Stimulated activated CD4-positive, alpha-beta T cell treated with anti-CD3 and anti-CD28 coated beads, Interleukin-15, amount 100 ng/mL, for 48 hours (primary cell): Measurements from ENCODE around the gene ROR1.

Experiments used
- DNase-seq, 2 donors: peaks; one replicate each; pipeline ENCODE4 v3.0.0-alpha.2; 2020; ENCODE audit warnings: low read depth in 2 of 2

The ROR1 gene

GRCh38 chr1:64021066-64021465, 247.2 kb downstream of the ROR1 start:
- DNase-seq, result no peak

- DNase-seq, result no peak
These were observed 251.2 kb downstream of the ROR1 start for GRCh38 chr1:64025051-64025450.

GRCh38 chr1:64029037-64029436, 255.2 kb downstream of the ROR1 start:
- no peak for DNase-seq

GRCh38 chr1:64030411-64030810, 256.6 kb downstream of the ROR1 start:
- DNase-seq, result no peak

- DNase-seq, result no peak
These were observed 257.4 kb downstream of the ROR1 start for GRCh38 chr1:64031236-64031635.

- DNase-seq, result no peak
These were observed 259.9 kb downstream of the ROR1 start for GRCh38 chr1:64033667-64034220.

- DNase-seq, result no peak
These were observed 262.7 kb downstream of the ROR1 start for GRCh38 chr1:64036549-64036948.

GRCh38 chr1:64038119-64038518, 264.3 kb downstream of the ROR1 start:
- DNase-seq, result no peak

- no peak for DNase-seq
These were observed 265.1 kb downstream of the ROR1 start for GRCh38 chr1:64038965-64039364.

- DNase-seq, result no peak
These were observed 265.6 kb downstream of the ROR1 start for GRCh38 chr1:64039390-64039926.

GRCh38 chr1:64041371-64042131, 267.7 kb downstream of the ROR1 start:
- no peak for DNase-seq

GRCh38 chr1:64042331-64043100, 268.7 kb downstream of the ROR1 start:
- DNase-seq, result no peak

GRCh38 chr1:64043288-64043687, 269.5 kb downstream of the ROR1 start:
- no peak for DNase-seq

- no peak for DNase-seq
These were observed 270.2 kb downstream of the ROR1 start for GRCh38 chr1:64043976-64044375.

- DNase-seq, result no peak
These were observed 272.4 kb downstream of the ROR1 start for GRCh38 chr1:64046243-64046642.

- DNase-seq, result no peak
These were observed 273.1 kb downstream of the ROR1 start for GRCh38 chr1:64046891-64047290.

- DNase-seq, result no peak
These were observed 273.8 kb downstream of the ROR1 start for GRCh38 chr1:64047549-64047996.

GRCh38 chr1:64049900-64050540, 276.2 kb downstream of the ROR1 start:
- DNase-seq, result no peak

GRCh38 chr1:64050601-64051000, 276.8 kb downstream of the ROR1 start:
- DNase-seq, result no peak

GRCh38 chr1:64051796-64052195, 278.0 kb downstream of the ROR1 start:
- no peak for DNase-seq

- no peak for DNase-seq
These were observed 279.0 kb downstream of the ROR1 start for GRCh38 chr1:64052777-64053176.

GRCh38 chr1:64055310-64055709, 281.5 kb downstream of the ROR1 start:
- no peak for DNase-seq
